ENCODE results near the gene SLC46A2. TPM values are rescaled to one million over a fixed set of nuclear protein-coding genes. Genes with fewer than 3 reads are reported as not detected.

The SLC46A2 gene
- total RNA-seq, 1 experiment from 2014 or later, result not detected

- Histone ChIP-seq H3K4me1 (replicated peaks) (no peaks in the 10 kb centered on the region), H3K4me3 (no peak overlapping the region), H3K9me3 (replicated peaks) (no peaks in the 10 kb centered on the region), H3K36me3 (no peaks in the 10 kb centered on the region), H3K27me3 (replicated peaks) (no peaks in the 10 kb centered on the region), H3K27ac (no peak overlapping the region)
- DNase-seq (ENCODE audit: low read depth in 1 of 2, low spot score in 2 of 2), result no peak
These were observed 11.9 kb downstream of the SLC46A2 start for GRCh38 chr9:112878752-112879151.

GRCh38 chr9:112873773-112874405 is 16.8 kb downstream of the SLC46A2 start:
- Histone ChIP-seq H3K27me3 (replicated peaks) (no peaks in the 10 kb centered on the region), H3K4me3 (no peak overlapping the region), H3K4me1 (replicated peaks) (no peaks in the 10 kb centered on the region), H3K36me3 (no peaks in the 10 kb centered on the region), H3K9me3 (replicated peaks) (no peaks in the 10 kb centered on the region), H3K27ac (no peak overlapping the region)
- DNase-seq (ENCODE audit: low read depth in 1 of 2, low spot score in 2 of 2), result no peak

GRCh38 chr9:112872019-112872418 is 18.7 kb downstream of the SLC46A2 start:
- Histone ChIP-seq H3K27me3 (replicated peaks) (no peaks in the 10 kb centered on the region), H3K27ac (no peak overlapping the region), H3K36me3 (no peaks in the 10 kb centered on the region), H3K4me1 (replicated peaks) (no peaks in the 10 kb centered on the region), H3K9me3 (replicated peaks) (no peaks in the 10 kb centered on the region), H3K4me3 (no peak overlapping the region)
- no peak for DNase-seq (ENCODE audit: low read depth in 1 of 2, low spot score in 2 of 2)

GRCh38 chr9:112870556-112870955 is 20.1 kb downstream of the SLC46A2 start:
- DNase-seq (ENCODE audit: low read depth in 1 of 2, low spot score in 2 of 2), result no peak
- Histone ChIP-seq H3K27me3 (replicated peaks) (no peaks in the 10 kb centered on the region), H3K36me3 (no peaks in the 10 kb centered on the region), H3K27ac (no peak overlapping the region), H3K4me3 (no peak overlapping the region), H3K9me3 (replicated peaks) (no peaks in the 10 kb centered on the region), H3K4me1 (replicated peaks) (no peaks in the 10 kb centered on the region)

- no peak for DNase-seq (ENCODE audit: low read depth in 1 of 2, low spot score in 2 of 2)
- H3K27ac ChIP-seq, result no peak overlapping the region
- H3K4me3 ChIP-seq, result no peak overlapping the region
- H3K4me1 ChIP-seq (replicated peaks), result no peaks in the 10 kb centered on the region
- no peaks in the 10 kb centered on the region for H3K36me3 ChIP-seq
- no peaks in the 10 kb centered on the region for H3K27me3 ChIP-seq (replicated peaks)
- no peaks in the 10 kb centered on the region for H3K9me3 ChIP-seq (replicated peaks)
These were observed 20.8 kb downstream of the SLC46A2 start for GRCh38 chr9:112869917-112870316.

- no peak overlapping the region for H3K27ac ChIP-seq
- no peaks in the 10 kb centered on the region for H3K36me3 ChIP-seq
- H3K27me3 ChIP-seq (replicated peaks), result no peaks in the 10 kb centered on the region
- no peaks in the 10 kb centered on the region for H3K9me3 ChIP-seq (replicated peaks)
- no peak overlapping the region for H3K4me3 ChIP-seq
- DNase-seq (ENCODE audit: low read depth in 1 of 2, low spot score in 2 of 2), result no peak
- H3K4me1 ChIP-seq (replicated peaks), result no peaks in the 10 kb centered on the region
These were observed 21.6 kb downstream of the SLC46A2 start for GRCh38 chr9:112869041-112869529.

- Histone ChIP-seq H3K9me3 (replicated peaks) (no peaks in the 10 kb centered on the region), H3K27me3 (replicated peaks) (no peaks in the 10 kb centered on the region), H3K4me3 (no peak overlapping the region), H3K27ac (no peak overlapping the region), H3K36me3 (no peaks in the 10 kb centered on the region), H3K4me1 (replicated peaks) (no peaks in the 10 kb centered on the region)
- no peak for DNase-seq (ENCODE audit: low read depth in 1 of 2, low spot score in 2 of 2)
These were observed 22.2 kb downstream of the SLC46A2 start for GRCh38 chr9:112868461-112868860.

- no peaks in the 10 kb centered on the region for H3K4me1 ChIP-seq (replicated peaks)
- DNase-seq (ENCODE audit: low read depth in 1 of 2, low spot score in 2 of 2), result peak; percentile 44 to 49
- H3K27ac ChIP-seq, result no peak overlapping the region
- H3K27me3 ChIP-seq (replicated peaks), result no peaks in the 10 kb centered on the region
- no peaks in the 10 kb centered on the region for H3K36me3 ChIP-seq
- no peak overlapping the region for H3K4me3 ChIP-seq
- no peaks in the 10 kb centered on the region for H3K9me3 ChIP-seq (replicated peaks)
These were observed 23.2 kb downstream of the SLC46A2 start for GRCh38 chr9:112867275-112867991.

GRCh38 chr9:112866662-112867274 is 23.9 kb downstream of the SLC46A2 start:
- peak in 1 of 2 experiments; percentile 11 for DNase-seq (ENCODE audit: low read depth in 1 of 2, low spot score in 2 of 2)
- H3K27me3 ChIP-seq (replicated peaks), result no peaks in the 10 kb centered on the region
- no peaks in the 10 kb centered on the region for H3K36me3 ChIP-seq
- no peaks in the 10 kb centered on the region for H3K4me1 ChIP-seq (replicated peaks)
- H3K9me3 ChIP-seq (replicated peaks), result no peaks in the 10 kb centered on the region
- H3K4me3 ChIP-seq, result no peak overlapping the region
- no peak overlapping the region for H3K27ac ChIP-seq

- Histone ChIP-seq H3K4me1 (replicated peaks) (no peaks in the 10 kb centered on the region), H3K4me3 (no peak overlapping the region), H3K9me3 (replicated peaks) (no peaks in the 10 kb centered on the region), H3K27me3 (replicated peaks) (no peaks in the 10 kb centered on the region), H3K27ac (no peak overlapping the region), H3K36me3 (no peaks in the 10 kb centered on the region)
- no peak for DNase-seq (ENCODE audit: low read depth in 1 of 2, low spot score in 2 of 2)
These were observed 25.7 kb downstream of the SLC46A2 start for GRCh38 chr9:112864982-112865381.

GRCh38 chr9:112864403-112864802 is 26.3 kb downstream of the SLC46A2 start:
- H3K27me3 ChIP-seq (replicated peaks), result no peaks in the 10 kb centered on the region
- H3K27ac ChIP-seq, result no peak overlapping the region
- H3K9me3 ChIP-seq (replicated peaks), result no peaks in the 10 kb centered on the region
- no peak overlapping the region for H3K4me3 ChIP-seq
- no peak for DNase-seq (ENCODE audit: low read depth in 1 of 2, low spot score in 2 of 2)
- H3K36me3 ChIP-seq, result no peaks in the 10 kb centered on the region
- no peaks in the 10 kb centered on the region for H3K4me1 ChIP-seq (replicated peaks)

GRCh38 chr9:112863746-112864145 is 26.9 kb downstream of the SLC46A2 start:
- no peak for DNase-seq (ENCODE audit: low read depth in 1 of 2, low spot score in 2 of 2)
- Histone ChIP-seq H3K9me3 (replicated peaks) (no peaks in the 10 kb centered on the region), H3K27ac (no peak overlapping the region), H3K4me3 (no peak overlapping the region), H3K36me3 (no peaks in the 10 kb centered on the region), H3K4me1 (replicated peaks) (no peaks in the 10 kb centered on the region), H3K27me3 (replicated peaks) (no peaks in the 10 kb centered on the region)

GRCh38 chr9:112863214-112863613 is 27.5 kb downstream of the SLC46A2 start:
- no peak for DNase-seq (ENCODE audit: low read depth in 1 of 2, low spot score in 2 of 2)

More at GRCh38 chr9:112863214-112863613, 27.5 kb downstream of the SLC46A2 start:
- no peaks in the 10 kb centered on the region for H3K27me3 ChIP-seq (replicated peaks)
- no peak overlapping the region for H3K4me3 ChIP-seq
- H3K36me3 ChIP-seq, result no peaks in the 10 kb centered on the region
- H3K27ac ChIP-seq, result no peak overlapping the region
- H3K4me1 ChIP-seq (replicated peaks), result no peaks in the 10 kb centered on the region
- H3K9me3 ChIP-seq (replicated peaks), result no peaks in the 10 kb centered on the region

Data from SJSA1 (cell line).